Daoy (cell line): ENCODE measurements around the gene BIVM. TPM values are rescaled to one million over a fixed set of nuclear protein-coding genes. Genes with fewer than 3 reads are reported as not detected.

Experiments
- DNase-seq: peaks from one replicate; pipeline ENCODE4 v3.0.0-alpha.2; 2015; ENCODE audit warnings: low read depth
- total RNA-seq: library from RNA; depleted of rRNA; stranded (reverse); fragments of >200 nt; shearing (Covaris generic); gene quantifications from 2 replicates; pipeline ENCODE4 v1.2.3, GENCODE V29; 2014; rRNA removed

Gene BIVM
- total RNA-seq, 1 experiment from 2014 or later: 4.8 TPM

GRCh38 chr13:102879793-102880499, 81.0 kb downstream of the BIVM start:
- no peak for DNase-seq

GRCh38 chr13:102881819-102882686, 83.1 kb downstream of the BIVM start:
- DNase-seq: no peak

Other genes starting within 250 kb of the BIVM start
- gene TPP2, start 202.1 kb upstream of the BIVM start, total RNA-seq: 35.1 and 39.1 TPM in 2 replicates
- not detected in 2 replicates for gene METTL21C, start 104.1 kb upstream of the BIVM start, total RNA-seq
- gene TEX30, start 25.3 kb upstream of the BIVM start, total RNA-seq: 48.4 and 51.3 TPM in 2 replicates
- 5.8 and 6.6 TPM in 2 replicates for gene POGLUT2, start 143 bp upstream of the BIVM start, total RNA-seq
- gene ERCC5, start 46.9 kb downstream of the BIVM start, total RNA-seq: 29.2 and 44.1 TPM in 2 replicates